ENCODE results near the gene C2CD2L. TPM values are rescaled to one million over a fixed set of nuclear protein-coding genes. Genes with fewer than 3 reads are reported as not detected.
"Not testable (repeated sequence)": the region's sequence is repeated elsewhere in the genome, so short reads cannot be mapped to it uniquely, and the experiment has no call there.

C2CD2L gene
- total RNA-seq, 1 donor from 2014 or later: 24.6 TPM

- intact Hi-C loops (cut with micrococcal nuclease): no loop called here
- peaks cover 47% of the 10 kb centered on the region for H3K27me3 Mint-ChIP-seq (ENCODE audit: low read depth)
- no peak overlapping the region for H3K4me3 Mint-ChIP-seq (ENCODE audit: low read depth)
- H3K4me1 Mint-ChIP-seq (ENCODE audit: low read depth): peaks cover 2% of the 10 kb centered on the region
- no peak for DNase-seq (ENCODE audit: low spot score)
- no peaks in the 10 kb centered on the region for H3K36me3 Mint-ChIP-seq (ENCODE audit: low read depth)
- no peak overlapping the region for H3K27ac Mint-ChIP-seq
- H3K9me3 Mint-ChIP-seq: no peaks in the 10 kb centered on the region
Measured at GRCh38 chr11:119152604-119153003, 45.5 kb downstream of the C2CD2L start.

GRCh38 chr11:119153049-119153818 is 46.1 kb downstream of the C2CD2L start:
- intact Hi-C loops (cut with micrococcal nuclease): no loop called here
- DNase-seq (ENCODE audit: low spot score): no peak
- Mint-ChIP-seq H3K27me3 (ENCODE audit: low read depth) (peaks cover 41% of the 10 kb centered on the region), H3K4me1 (ENCODE audit: low read depth) (no peaks in the 10 kb centered on the region), H3K9me3 (no peaks in the 10 kb centered on the region), H3K27ac (no peak overlapping the region), H3K4me3 (ENCODE audit: low read depth) (no peak overlapping the region), H3K36me3 (ENCODE audit: low read depth) (no peaks in the 10 kb centered on the region)

- intact Hi-C loops (cut with micrococcal nuclease): no loop called here
- DNase-seq (ENCODE audit: low spot score): no peak
- Mint-ChIP-seq H3K9me3 (no peaks in the 10 kb centered on the region), H3K27ac (no peak overlapping the region), H3K36me3 (ENCODE audit: low read depth) (no peaks in the 10 kb centered on the region), H3K27me3 (ENCODE audit: low read depth) (peaks cover 36% of the 10 kb centered on the region), H3K4me1 (ENCODE audit: low read depth) (no peaks in the 10 kb centered on the region), H3K4me3 (ENCODE audit: low read depth) (no peak overlapping the region)
Measured at GRCh38 chr11:119154178-119154577, 47.0 kb downstream of the C2CD2L start.

GRCh38 chr11:119155733-119156492 is 48.8 kb downstream of the C2CD2L start:
- intact Hi-C loops (cut with micrococcal nuclease): no loop called here
- no peaks in the 10 kb centered on the region for H3K9me3 Mint-ChIP-seq
- no peak for DNase-seq (ENCODE audit: low spot score)
- H3K4me1 Mint-ChIP-seq (ENCODE audit: low read depth): no peaks in the 10 kb centered on the region
- H3K27ac Mint-ChIP-seq: no peak overlapping the region
- peaks cover 24% of the 10 kb centered on the region for H3K27me3 Mint-ChIP-seq (ENCODE audit: low read depth)
- H3K36me3 Mint-ChIP-seq (ENCODE audit: low read depth): no peaks in the 10 kb centered on the region
- H3K4me3 Mint-ChIP-seq (ENCODE audit: low read depth): no peak overlapping the region

GRCh38 chr11:119156496-119156895 is 49.4 kb downstream of the C2CD2L start:
- no peak overlapping the region for H3K27ac Mint-ChIP-seq
- H3K4me1 Mint-ChIP-seq (ENCODE audit: low read depth): no peaks in the 10 kb centered on the region
- H3K4me3 Mint-ChIP-seq (ENCODE audit: low read depth): no peak overlapping the region
- H3K27me3 Mint-ChIP-seq (ENCODE audit: low read depth): peaks cover 18% of the 10 kb centered on the region
- H3K9me3 Mint-ChIP-seq: no peaks in the 10 kb centered on the region
- no peak for DNase-seq (ENCODE audit: low spot score)
- intact Hi-C loops (cut with micrococcal nuclease): no loop called here
- no peaks in the 10 kb centered on the region for H3K36me3 Mint-ChIP-seq (ENCODE audit: low read depth)

GRCh38 chr11:119157063-119157462 is 49.9 kb downstream of the C2CD2L start:
- peaks cover 15% of the 10 kb centered on the region for H3K27me3 Mint-ChIP-seq (ENCODE audit: low read depth)
- H3K4me3 Mint-ChIP-seq (ENCODE audit: low read depth): no peak overlapping the region
- DNase-seq (ENCODE audit: low spot score): no peak
- intact Hi-C loops (cut with micrococcal nuclease): no loop called here
- H3K27ac Mint-ChIP-seq: no peak overlapping the region
- H3K9me3 Mint-ChIP-seq: no peaks in the 10 kb centered on the region
- no peaks in the 10 kb centered on the region for H3K36me3 Mint-ChIP-seq (ENCODE audit: low read depth)
- no peaks in the 10 kb centered on the region for H3K4me1 Mint-ChIP-seq (ENCODE audit: low read depth)

- H3K9me3 Mint-ChIP-seq: no peaks in the 10 kb centered on the region
- no peak for DNase-seq (ENCODE audit: low spot score)
- H3K36me3 Mint-ChIP-seq (ENCODE audit: low read depth): no peaks in the 10 kb centered on the region
- H3K4me3 Mint-ChIP-seq (ENCODE audit: low read depth): no peak overlapping the region
- intact Hi-C loops (cut with micrococcal nuclease): no loop called here
- H3K27me3 Mint-ChIP-seq (ENCODE audit: low read depth): peaks cover 11% of the 10 kb centered on the region
- H3K27ac Mint-ChIP-seq: no peak overlapping the region
- H3K4me1 Mint-ChIP-seq (ENCODE audit: low read depth): no peaks in the 10 kb centered on the region
Measured at GRCh38 chr11:119158467-119158866, 51.3 kb downstream of the C2CD2L start.

GRCh38 chr11:119160151-119160550 is 53.0 kb downstream of the C2CD2L start:
- no peak overlapping the region for H3K4me3 Mint-ChIP-seq (ENCODE audit: low read depth)
- no peak overlapping the region for H3K27ac Mint-ChIP-seq
- H3K36me3 Mint-ChIP-seq (ENCODE audit: low read depth): no peaks in the 10 kb centered on the region
- no peak for DNase-seq (ENCODE audit: low spot score)
- H3K9me3 Mint-ChIP-seq: no peaks in the 10 kb centered on the region
- intact Hi-C loops (cut with micrococcal nuclease): no loop called here
- no peaks in the 10 kb centered on the region for H3K4me1 Mint-ChIP-seq (ENCODE audit: low read depth)
- peaks cover 6% of the 10 kb centered on the region for H3K27me3 Mint-ChIP-seq (ENCODE audit: low read depth)

- no peaks in the 10 kb centered on the region for H3K27me3 Mint-ChIP-seq (ENCODE audit: low read depth)
Measured at GRCh38 chr11:119161871-119162270, 54.7 kb downstream of the C2CD2L start.

GRCh38 chr11:119166368-119167076 is 59.4 kb downstream of the C2CD2L start:
- no peak overlapping the region for H3K27ac Mint-ChIP-seq
- no peak for DNase-seq (ENCODE audit: low spot score)
- no peaks in the 10 kb centered on the region for H3K36me3 Mint-ChIP-seq (ENCODE audit: low read depth)
- no peaks in the 10 kb centered on the region for H3K27me3 Mint-ChIP-seq (ENCODE audit: low read depth)
- no peak overlapping the region for H3K4me3 Mint-ChIP-seq (ENCODE audit: low read depth)
- H3K4me1 Mint-ChIP-seq (ENCODE audit: low read depth): peaks cover 10% of the 10 kb centered on the region
- intact Hi-C loops (cut with micrococcal nuclease): loop anchor here (5.0 kb wide), 1 partner anchor 64 kb away; the partner anchor contains the start of gene DPAGT1
- H3K9me3 Mint-ChIP-seq: no peaks in the 10 kb centered on the region

More at GRCh38 chr11:119161871-119162270, 54.7 kb downstream of the C2CD2L start:
- Mint-ChIP-seq H3K36me3 (ENCODE audit: low read depth) (no peaks in the 10 kb centered on the region), H3K4me3 (ENCODE audit: low read depth) (no peak overlapping the region), H3K9me3 (no peaks in the 10 kb centered on the region), H3K27ac (no peak overlapping the region), H3K4me1 (ENCODE audit: low read depth) (no peaks in the 10 kb centered on the region)
- intact Hi-C loops (cut with micrococcal nuclease): no loop called here
- no peak for DNase-seq (ENCODE audit: low spot score)

- not testable (repeated sequence) for H3K27me3 Mint-ChIP-seq (ENCODE audit: low read depth); H3K36me3 Mint-ChIP-seq (ENCODE audit: low read depth); H3K9me3 Mint-ChIP-seq; DNase-seq (ENCODE audit: low spot score); H3K4me3 Mint-ChIP-seq (ENCODE audit: low read depth); H3K27ac Mint-ChIP-seq
- intact Hi-C loops (cut with micrococcal nuclease): loop anchor here (5.0 kb wide), 1 partner anchor 65 kb away; the partner anchor contains the start of gene DPAGT1
- H3K4me1 Mint-ChIP-seq (ENCODE audit: low read depth): peaks cover 13% of the 10 kb centered on the region
Measured at GRCh38 chr11:119167077-119167458, 59.9 kb downstream of the C2CD2L start.

- intact Hi-C loops (cut with micrococcal nuclease): loop anchor here (1.0 to 5.0 kb wide), 2 partner anchors 66 to 101 kb away; partner anchors contain the start of genes DPAGT1 and VPS11
- Mint-ChIP-seq H3K9me3 (no peaks in the 10 kb centered on the region), H3K36me3 (ENCODE audit: low read depth) (no peaks in the 10 kb centered on the region), H3K4me1 (ENCODE audit: low read depth) (peaks cover 16% of the 10 kb centered on the region), H3K4me3 (ENCODE audit: low read depth) (peak overlapping the region; percentile 72), H3K27ac (peak overlapping the region; percentile 77), H3K27me3 (ENCODE audit: low read depth) (no peaks in the 10 kb centered on the region)
- no peak for DNase-seq (ENCODE audit: low spot score)
Measured at GRCh38 chr11:119167933-119168332, 60.8 kb downstream of the C2CD2L start.

Data from activated T-helper 2 cell treated with anti-CD3 and anti-CD28 coated beads, Interferon-gamma antibody, Interleukin-2, Interleukin-4, amounts not matched to agents 10 μg/mL and 5 μg/mL and 100 μg/mL, durations not matched to agents 14 hours and 24 hours and 36 hours (primary cell).